Activated CD4-positive, alpha-beta T cell treated with anti-CD3 and anti-CD28 coated beads, Interleukin-2, Interleukin-4, amounts not matched to agents 100 ng/mL and 50 ng/mL, durations not matched to agents 16 hours and 8 hours (primary cell): ENCODE measurements around the gene CNGA1.

Experiments
- DNase-seq: peaks from one replicate; pipeline ENCODE4 v3.0.0-alpha.2; 2020; ENCODE audit warnings: low spot score

The CNGA1 gene

DNA sequence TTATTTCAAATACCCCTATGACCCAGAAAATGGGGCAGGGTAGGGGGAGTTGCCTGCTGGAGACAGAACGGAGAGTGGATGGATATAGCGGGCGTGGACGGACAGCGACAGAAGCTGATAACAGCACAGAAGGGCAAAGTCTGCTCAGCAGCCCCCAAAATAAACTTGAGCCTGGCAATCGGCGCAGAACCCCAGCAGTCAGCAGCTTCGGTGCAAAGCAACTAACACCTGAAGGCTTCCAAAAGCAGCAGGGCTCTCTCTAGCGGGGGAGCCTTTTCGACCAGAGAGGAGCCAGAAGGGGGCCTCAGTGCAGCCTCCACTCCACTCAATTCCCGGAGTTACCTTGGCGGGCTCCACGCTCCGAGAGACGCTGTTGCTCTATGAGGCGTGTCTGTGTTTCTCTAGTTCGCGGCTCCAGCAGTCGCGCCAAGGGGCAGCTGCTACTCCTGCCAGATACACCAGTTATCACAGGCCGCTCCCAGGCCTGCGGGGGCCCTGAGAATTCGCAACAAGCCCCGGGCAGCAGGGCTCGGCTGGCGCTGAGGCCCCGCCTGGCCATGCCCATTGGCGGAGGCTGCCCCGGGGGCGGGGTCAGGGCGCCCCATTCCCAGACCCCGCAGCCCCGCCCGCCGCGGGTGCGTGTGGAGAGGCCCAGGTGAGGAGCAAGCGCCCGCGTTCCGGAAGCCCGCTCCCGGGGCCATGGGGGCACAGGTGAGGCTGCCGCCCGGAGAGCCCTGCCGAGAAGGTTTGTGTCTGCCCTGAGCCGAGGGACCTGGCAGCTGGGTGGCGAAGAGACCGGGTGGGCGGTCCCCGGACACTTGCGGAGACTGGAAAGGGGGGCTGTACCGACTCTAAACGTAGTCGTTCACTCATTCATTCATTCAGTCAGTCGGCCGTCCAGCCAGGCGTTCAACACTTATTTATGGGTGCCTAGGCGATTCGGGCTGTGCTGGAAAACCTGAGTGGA lies at the start of gene CNGA1, which contains the start of gene NIPAL1:
CNGA1 (minus strand) TSS at position 541 of the 967 bp plus-strand sequence. CDS start 63,992 bp downstream, outside the sequence.
NIPAL1 (plus strand) TSS at position 632 of the 967 bp plus-strand sequence; CDS start at position 700, 68 bp downstream.
- peak; percentile 29 for DNase-seq

DNA sequence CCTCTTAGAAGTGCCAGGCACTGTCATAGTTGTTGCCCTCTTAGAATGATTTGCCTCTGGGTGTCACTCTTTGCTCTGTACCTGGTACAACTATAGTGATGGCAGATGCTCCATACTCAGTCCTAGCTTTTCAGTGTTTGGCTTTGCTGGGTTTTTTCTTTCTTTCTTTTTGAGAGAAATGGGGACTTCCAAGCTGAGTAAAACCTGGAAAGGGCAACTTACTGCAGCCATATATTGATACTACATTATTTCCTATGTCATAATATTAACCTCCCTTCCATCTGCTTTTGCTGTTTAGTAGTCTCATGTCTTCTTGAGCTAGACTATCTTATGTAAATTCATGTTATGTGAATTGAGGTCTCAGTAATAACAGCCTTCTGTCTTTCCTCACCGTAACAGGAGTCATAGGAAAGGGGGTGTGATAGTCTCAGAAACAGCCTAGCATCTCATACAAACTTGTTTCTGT lies 49.1 kb upstream of the CNGA1 start:
- DNase-seq: peak; percentile 53

DNA sequence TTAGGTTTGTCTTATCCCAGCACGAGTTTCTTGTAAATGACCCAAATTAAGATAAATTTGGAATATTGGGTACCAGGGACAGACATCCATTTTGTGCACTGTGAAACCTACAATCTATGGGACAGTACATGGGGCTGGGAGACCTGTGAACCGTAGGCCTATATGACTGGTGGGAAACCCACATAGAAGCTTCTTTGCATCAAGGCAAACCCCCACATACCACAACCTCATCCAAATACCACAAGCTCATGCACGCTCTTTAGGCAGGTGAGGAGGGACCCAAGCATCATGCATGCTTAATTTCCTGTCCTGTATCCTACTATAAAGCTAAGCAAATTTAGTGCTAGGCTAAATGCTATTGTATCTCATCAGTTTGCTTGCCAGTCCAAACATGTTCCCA lies 47.9 kb upstream of the CNGA1 start:
- DNase-seq: no peak

DNA sequence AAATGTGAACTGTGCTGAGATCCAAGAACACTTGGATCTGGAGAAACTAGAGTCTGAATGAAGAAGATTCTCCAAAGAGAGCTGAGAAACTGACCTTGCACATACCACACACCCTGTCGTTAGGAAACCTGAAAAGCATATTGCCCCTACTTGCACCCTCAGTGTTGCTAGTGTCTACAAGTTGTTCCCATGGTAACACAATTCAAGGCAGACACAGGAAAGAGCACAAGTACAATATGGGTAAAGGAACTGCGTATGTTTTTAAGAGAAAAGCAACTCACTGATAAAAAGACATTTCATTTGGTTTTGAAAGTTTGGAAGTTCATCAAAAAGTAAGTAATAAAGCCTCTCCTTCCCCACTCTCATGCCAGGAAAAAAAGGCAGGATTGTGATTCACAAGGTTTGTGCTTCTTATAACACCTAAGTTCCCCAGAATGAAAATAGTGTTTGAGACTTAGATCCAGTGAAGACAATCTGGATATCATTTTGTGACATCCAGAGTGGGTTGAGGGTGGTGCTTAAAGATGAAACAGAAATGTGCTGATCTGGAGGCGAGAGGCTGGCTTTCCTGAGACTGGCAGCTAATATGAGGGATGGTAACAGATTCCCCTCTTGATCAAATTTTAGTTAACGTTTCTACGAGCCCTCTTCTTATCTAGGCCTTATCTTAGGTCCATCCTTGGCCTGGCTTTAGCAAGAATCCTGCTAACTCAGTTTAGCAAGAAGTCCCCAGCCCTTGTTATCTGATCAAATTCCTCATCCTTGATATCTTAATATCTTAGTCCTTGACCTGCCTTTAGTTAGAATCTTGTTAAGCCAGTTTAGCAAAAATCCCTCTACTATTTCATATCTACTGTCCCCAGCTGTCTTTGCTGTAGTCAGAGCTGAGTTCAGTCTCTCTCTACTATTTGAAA lies 42.4 kb upstream of the CNGA1 start:
- no peak for DNase-seq

DNA sequence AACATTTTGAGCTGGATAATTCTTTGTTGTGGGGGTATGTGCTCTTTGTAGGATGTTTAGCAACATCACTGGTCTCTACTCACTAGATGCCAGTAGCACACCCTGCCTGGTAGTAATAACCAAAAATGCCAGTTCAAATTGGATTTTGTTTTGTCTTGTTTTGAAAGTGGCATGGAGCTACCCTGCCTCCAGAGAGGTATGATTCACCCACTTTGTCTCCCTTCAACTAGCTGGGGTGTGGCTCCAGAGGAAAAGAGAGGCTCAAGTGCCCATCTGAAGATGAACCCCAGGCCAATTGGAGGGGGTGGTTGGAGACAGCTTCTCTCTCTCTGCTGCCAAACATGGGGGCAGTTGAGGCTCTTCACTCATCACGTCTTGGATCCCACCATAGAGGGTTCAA lies 34.6 kb upstream of the CNGA1 start:
- DNase-seq: no peak

DNA sequence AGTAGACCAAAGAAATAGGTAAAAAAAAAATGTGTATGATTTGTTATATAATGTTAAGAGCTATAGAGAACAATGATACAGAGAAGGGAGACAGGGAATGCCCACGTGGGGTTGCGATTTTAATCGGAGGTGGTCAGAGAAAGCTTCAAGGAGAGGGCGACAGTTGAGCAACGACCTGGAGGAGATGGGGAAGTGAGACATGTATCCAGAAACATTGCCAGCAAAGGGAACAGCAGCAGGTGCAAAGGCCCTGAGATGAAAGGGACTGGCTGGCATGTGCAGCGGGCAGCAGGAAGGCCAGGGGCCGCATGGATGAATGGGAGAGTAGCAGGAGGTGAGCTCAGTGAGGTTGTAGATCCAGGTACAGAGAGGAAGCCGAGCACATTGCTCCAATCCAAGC lies 33.0 kb upstream of the CNGA1 start:
- DNase-seq: no peak

DNA sequence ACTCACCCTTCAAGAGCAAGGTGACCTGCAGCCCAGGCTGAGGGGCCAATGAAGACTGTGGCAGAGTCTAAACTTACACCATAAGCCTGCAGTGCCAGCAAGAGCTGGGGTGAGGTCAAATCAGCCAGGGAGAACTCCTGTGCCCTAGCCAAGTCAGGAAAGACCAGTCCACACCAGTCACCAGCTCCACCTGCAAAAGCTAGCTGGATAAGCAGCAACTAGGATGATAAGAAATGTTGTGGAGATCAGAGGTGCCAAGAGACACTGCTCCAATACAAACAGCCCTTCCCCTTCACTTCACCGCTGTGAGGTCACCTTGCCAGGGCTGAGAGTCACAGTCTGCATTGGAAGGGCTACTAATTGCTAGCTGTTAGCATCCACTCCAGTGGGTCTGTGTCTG lies 31.4 kb upstream of the CNGA1 start:
- DNase-seq: no peak

DNA sequence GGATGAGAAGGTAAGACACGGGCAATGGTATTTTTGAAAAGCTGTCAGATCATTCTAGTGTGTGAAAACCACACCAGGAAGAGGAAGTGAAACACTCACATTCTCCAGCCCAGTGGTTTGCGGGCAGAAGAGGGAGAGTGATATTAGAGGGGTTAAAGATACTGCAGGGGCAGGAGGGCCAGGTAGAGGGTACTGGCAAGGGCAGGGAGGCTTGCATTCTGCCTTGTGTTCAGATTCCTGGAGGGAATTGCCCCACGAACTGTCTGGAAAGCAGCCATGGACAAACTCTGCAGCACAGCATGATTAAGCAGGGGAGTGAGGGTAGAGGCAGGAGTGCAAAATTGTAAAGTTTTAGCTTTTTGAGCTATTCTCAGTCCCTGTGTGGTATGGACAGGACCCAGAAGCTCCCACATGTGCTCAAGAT lies 31.0 kb upstream of the CNGA1 start:
- peak; percentile 81 for DNase-seq

DNA sequence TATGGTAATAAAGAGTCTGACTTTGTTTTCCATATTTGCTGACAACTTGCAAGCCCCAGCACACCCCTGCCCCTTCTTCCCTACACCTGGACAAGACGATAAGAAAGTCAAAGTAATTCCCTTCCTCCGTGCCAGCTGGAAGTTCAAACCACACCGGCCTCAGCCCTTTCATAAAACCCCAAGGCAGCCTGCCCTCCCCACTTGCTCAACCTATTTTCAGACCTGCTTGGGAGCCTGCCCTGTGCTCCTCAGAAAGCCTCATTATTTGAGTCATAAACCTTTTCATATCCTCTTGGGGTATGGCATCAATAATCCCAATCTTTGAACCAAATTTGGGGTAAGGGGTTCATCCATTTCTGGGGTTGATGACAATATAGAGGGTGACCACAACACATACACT lies 29.6 kb upstream of the CNGA1 start:
- DNase-seq: no peak

DNA sequence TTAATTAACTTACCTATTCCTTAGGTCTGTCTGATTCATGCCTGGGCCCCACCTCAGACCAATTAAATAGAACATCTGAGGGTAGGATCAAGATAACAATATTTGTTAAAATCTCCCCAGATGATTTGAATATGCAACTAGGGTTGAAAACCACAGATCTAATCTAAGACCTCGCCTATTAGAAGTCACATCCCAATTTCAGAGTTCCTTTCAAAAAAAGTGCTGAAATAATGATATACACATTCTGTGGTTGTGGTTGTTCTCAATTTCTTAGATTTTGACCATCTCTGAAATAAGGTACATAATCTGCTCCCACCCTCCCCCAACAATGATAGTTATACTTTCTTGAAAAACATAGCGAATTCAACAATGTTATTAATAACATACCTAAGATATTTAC lies 27.8 kb upstream of the CNGA1 start:
- DNase-seq: no peak

DNA sequence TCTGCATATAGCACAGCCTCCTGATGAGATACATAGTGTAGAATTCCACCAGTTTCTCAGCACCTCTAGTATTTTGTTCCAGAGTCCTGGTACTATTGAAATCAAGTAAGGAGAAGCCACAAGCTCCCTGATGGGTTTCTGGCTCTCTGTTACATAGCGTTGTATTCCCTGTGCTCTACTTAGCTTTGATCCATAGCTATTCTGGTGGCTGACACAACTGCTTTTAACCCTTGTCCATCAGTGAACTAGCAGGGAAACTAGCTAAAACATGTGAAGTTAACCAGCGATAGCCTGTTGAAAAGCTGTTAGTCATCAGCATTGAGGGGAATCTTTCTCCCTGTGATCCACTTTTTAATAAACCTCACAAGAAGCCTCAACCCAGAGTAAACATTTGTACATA lies 27.0 kb upstream of the CNGA1 start:
- DNase-seq: no peak

DNA sequence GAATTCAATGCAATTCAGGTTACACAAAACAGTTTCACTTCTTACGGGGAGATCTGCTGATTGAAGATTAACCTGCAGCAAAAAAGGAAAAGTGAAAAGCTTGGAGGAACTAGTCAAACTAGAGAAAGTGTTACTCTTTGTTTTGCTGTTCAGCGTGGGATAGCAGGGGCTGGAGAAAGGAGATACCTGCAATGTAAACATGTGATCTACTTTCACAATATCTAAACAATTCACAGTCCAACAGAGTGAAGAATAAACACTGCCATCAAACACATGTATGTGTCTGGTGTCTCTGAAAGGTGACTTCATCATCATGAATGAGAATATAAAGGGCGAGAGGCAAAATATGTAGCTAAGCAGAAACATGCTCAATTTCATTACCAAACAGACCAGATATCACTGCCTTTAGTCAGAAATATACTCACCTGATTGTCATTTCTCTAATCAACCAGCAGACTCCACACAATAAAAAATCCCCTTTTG lies 26.5 kb upstream of the CNGA1 start:
- no peak for DNase-seq

DNA sequence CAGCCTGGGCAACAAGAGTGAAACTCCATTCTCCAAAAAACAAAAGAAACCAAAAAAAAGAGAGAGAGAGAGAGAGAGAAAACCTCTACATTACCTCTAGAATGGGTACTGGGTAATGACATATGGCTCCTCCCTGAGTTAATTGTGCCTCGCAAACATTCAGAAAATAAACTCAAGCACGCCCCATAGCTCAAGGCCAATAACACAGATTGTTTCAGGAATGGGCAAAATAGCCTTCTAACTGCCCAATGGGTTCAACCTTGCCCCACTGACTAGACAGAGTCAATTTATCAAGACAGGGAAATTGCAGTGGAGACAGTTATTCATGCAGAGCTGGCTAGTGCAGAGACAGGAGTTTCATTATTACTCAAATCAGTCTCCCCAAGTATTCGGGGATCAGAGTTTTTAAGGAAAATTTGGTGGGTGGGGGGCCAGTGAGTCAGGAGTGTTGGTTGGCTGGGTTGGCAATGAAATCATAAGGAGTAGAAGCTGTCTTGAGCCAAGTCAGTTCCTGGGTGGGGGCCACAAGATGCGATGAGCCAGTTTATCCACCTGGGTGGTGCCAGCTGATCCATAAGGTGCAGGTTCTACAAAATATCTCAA lies 25.2 kb upstream of the CNGA1 start:
- peak; percentile 16 for DNase-seq

DNA sequence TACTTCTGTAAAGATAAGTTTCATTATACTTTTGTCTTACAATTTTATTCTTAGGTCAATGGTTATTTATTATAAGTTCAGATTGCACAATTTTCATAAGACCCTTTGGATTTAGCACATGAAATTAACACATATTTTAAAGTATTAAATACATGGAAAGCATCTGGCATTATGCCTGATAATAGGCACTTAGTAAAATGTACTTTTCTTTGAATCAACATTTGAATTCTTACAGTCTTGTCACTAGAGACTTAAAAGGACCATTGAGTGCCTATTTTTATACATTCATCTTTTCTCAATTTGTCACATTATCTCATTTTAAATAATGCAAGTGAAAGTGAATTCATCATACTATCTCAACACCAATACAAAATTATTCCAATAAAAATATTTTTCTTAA lies 23.1 kb upstream of the CNGA1 start:
- no peak for DNase-seq

DNA sequence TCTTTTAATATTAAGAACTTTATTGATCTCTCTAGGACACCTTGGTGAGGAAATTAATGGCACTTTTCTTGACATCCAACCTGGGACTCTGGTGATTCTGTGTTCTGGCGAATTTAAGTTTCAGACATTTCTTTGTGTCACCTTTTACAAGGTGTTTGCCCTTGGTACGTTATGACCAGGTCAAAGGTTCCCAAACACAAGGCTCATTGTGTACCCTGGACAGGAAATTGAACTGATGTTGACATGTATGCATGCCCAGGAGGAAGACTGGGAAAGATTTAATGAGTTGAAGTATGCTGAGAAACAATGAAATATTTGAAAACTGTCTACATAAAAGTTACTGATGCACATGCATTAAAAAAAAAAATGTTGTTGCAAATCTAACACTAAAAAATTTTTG lies 22.2 kb upstream of the CNGA1 start:
- DNase-seq: no peak

DNA sequence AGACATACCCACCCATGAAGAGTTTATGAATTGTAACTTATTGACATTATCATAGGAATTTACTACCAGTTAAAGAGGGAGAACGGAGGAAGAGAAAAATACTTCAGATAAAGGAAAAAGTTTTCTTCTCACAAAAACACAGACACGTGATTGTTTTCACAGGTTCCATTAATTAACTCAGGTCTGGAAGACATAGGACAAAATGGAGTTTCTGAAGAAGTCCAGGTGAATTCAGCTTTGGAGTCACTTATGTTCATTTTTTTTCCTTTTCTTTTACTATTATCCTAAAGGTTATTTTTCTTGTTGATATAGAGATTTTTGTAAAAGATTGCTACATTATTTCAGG lies 20.6 kb upstream of the CNGA1 start:
- DNase-seq: no peak

DNA sequence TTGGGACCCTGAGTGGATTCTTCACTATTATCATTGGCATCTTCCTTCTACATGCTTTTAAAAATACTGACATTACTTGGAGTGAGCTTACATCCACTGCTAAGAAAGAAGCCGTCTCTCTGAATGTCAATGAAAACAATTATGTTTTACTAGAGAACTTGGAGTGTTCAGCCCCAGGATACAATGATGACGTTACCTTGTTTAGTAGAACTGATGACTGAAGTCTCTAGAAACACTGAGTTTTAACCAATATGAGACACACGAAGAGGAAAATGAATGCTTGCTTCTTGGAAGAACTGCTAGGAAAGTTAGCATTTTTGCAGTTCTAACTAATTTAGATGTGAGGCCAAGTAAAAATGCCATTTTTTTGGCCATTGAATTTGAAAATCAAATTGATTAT lies 19.5 kb upstream of the CNGA1 start:
- DNase-seq: no peak

DNA sequence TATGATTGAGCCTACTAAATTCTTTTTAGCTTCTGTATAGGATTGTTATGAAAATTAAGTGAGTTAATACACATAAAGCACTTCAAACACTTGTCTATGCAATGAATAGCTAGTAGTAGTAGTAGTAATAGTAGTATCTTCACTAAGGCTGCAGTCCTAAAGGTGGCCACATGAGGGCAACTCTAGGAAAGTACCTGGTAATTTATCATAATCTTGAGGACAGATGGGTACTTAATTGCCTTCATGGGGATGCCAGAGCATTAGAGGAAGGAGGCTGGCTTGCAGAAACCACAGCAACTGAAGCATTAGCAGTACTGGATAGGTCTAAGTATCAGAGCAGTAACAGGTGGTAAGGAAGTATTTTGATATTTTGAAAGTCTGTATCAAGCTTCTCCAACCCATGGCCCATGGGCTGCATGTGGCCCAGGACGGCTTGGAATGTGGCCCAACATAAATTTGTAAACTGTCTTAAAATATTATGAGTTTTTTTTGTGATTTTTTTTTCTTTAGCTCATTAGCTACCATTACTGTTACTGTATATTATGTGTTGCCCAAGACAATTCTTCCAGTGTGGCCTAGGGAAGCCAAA lies 17.4 kb upstream of the CNGA1 start:
- DNase-seq: peak; percentile 53

DNA sequence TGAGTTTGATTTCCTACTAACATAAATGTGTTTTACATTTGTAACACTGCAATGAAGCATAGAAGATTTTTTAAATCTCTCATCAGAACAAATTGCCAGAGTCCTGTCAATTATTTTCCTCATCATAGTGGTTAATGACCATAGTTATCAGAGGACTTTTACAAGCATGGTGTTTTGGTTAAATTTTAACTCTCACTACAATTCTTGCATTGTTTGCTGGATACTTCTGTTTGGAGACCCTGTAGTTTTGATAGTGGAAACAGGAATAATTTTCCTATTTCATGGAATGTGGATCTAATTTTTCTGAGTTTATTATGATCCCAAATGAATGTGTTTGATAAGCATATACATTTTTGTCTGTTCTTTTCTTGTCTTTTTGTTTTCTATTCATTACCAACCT lies 16.9 kb upstream of the CNGA1 start:
- no peak for DNase-seq

DNA sequence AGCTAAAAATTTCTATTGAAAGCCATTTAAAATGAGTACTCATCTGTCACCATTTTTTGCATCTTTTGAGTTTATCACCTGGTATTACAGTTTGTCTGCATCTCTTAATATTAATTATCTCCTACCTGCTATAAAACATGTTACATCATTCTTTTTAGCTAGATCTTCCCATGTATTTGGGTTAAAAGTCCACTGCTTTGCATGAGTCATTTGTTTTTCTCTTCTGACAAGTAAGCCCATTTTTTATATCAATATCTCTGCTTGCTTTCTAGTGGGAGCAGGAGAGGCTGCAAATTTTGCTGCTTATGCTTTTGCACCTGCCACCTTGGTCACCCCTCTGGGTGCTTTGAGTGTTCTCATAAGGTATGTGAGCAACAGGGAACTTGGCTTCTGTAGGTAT lies 16.2 kb upstream of the CNGA1 start:
- DNase-seq: no peak

DNA sequence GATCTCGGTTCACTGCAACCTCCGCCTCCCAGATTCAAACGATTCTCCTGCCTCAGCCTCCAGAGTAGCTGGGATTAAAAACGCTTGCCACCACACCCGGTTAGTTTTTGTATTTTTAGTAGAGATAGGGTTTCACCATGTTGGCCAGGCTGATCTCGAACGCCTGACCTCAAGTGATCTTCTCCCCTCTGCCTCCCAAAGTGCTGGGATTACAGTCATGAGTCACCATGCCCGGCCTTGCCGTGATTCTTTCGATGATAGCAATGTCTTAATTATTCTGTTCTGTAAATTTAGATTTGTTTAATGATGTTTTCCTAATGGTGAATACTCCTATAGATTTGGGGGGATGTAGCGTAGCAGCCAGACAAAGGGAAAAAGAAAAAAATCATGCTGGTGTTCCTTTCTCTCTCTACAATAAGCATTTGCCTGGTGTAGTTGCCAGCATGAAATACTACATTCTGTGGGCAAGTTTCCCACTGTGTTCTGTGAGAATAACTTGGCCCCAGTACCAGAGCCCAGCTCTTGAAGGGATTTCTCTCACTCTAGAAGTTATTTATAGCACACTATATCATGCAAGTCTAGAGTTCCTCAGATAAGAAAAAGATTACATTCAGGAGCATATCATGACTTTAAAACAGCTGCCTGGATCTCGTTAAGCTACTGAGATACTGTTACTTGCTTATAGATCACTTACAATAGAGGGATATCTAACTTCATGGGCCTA lies 15.5 kb upstream of the CNGA1 start:
- no peak for DNase-seq
